IMR-90 (cell line): Measurements from ENCODE around the gene GGACT. TPM values are rescaled to one million over a fixed set of nuclear protein-coding genes. Genes with fewer than 3 reads are reported as not detected.

Experiments
- ATAC-seq: fragments of 200-7000 bp; cut with Tn5 transposase; 2 replicates; pipeline ENCODE4 v1.9.1; 2020; ENCODE audit warnings: low read depth, mild to moderate bottlenecking, moderate library complexity
- BruUV-seq: library from RNA; stranded (reverse); fragments of 400-500 nt; replicated peaks from 2 replicates; lab custom pipeline; 2021; lab: Mats Ljungman, UMichigan
- CTCF ChIA-PET: fragments of 300-600 bp; formaldehyde crosslinking; extraction: SDS; loops from one replicate; lab custom pipeline; 2021; ENCODE audit warnings: antibody characterized with exemption; lab: Yijun Ruan, JAX
- POLR2A ChIA-PET: fragments of 300-600 bp; sonication (Branson Sonifier 250); formaldehyde crosslinking; loops from one replicate; lab custom pipeline; 2022; ENCODE audit warnings: antibody characterized with exemption; ENCODE audit not compliant: unreplicated experiment; lab: Charles Lee
- DNase-seq: peaks from one replicate; pipeline ENCODE4 v3.0.0; 2013
- H2AFZ ChIP-seq: replicated peaks from 2 replicates; pipeline ENCODE3; 2013; ENCODE audit warnings: low read length, mild to moderate bottlenecking; ENCODE audit not compliant: poor library complexity
- H2AK5ac ChIP-seq: 2 replicates; pipeline ENCODE4 v1.6.1; 2013; ENCODE audit warnings: low read depth, low read length, inconsistent platforms
- H2AK9ac ChIP-seq: replicated peaks from 2 replicates; pipeline ENCODE3; 2013; ENCODE audit warnings: mild to moderate bottlenecking, low read depth, low read length, moderate library complexity; ENCODE audit not compliant: poor library complexity
- H2BK120ac ChIP-seq: 2 replicates; pipeline ENCODE4 v1.6.1; 2013; ENCODE audit warnings: low read depth, low read length, inconsistent platforms
- H2BK15ac ChIP-seq: 3 replicates; pipeline ENCODE4 v1.6.1; 2013; ENCODE audit warnings: low read depth, low read length, inconsistent platforms
- H2BK20ac ChIP-seq: 2 replicates; pipeline ENCODE4 v1.6.1; 2013; ENCODE audit warnings: low read depth, mild to moderate bottlenecking, inconsistent platforms, low read length, moderate library complexity
- H2BK5ac ChIP-seq: 2 replicates; pipeline ENCODE4 v1.6.1; 2013; ENCODE audit warnings: mild to moderate bottlenecking, low read depth, low read length, inconsistent platforms; ENCODE audit not compliant: poor library complexity, severe bottlenecking
- H3K14ac ChIP-seq: replicated peaks from 2 replicates; pipeline ENCODE4 v1.6.1; 2013; ENCODE audit warnings: low read depth, low read length, inconsistent platforms
- H3K18ac ChIP-seq: 2 replicates; pipeline ENCODE4 v1.6.1; 2013; ENCODE audit warnings: low read depth, low read length, control low read depth
- H3K23ac ChIP-seq: 2 replicates; pipeline ENCODE4 v1.6.1; 2013; ENCODE audit warnings: low read depth, low read length, inconsistent platforms
- H3K27ac ChIP-seq: 2 replicates; pipeline ENCODE4 v1.5.1; 2013; ENCODE audit warnings: mild to moderate bottlenecking, control low read depth, low read length; ENCODE audit not compliant: insufficient read depth
- H3K27me3 ChIP-seq: 2 replicates; pipeline ENCODE4 v1.6.1; 2013; ENCODE audit warnings: low read length; ENCODE audit not compliant: control insufficient read depth, insufficient read depth
- H3K36me3 ChIP-seq: 2 replicates; pipeline ENCODE4 v1.6.1; 2013; ENCODE audit warnings: low read length, mixed read lengths; ENCODE audit not compliant: control insufficient read depth, insufficient read depth
- H3K4ac ChIP-seq: 2 replicates; pipeline ENCODE4 v1.6.1; 2013; ENCODE audit warnings: low read depth, low read length, inconsistent platforms
- H3K4me1 ChIP-seq: 2 replicates; pipeline ENCODE4 v1.6.1; 2013; ENCODE audit warnings: low read length, mixed read lengths; ENCODE audit not compliant: control insufficient read depth, insufficient read depth
- H3K4me2 ChIP-seq: 2 replicates; pipeline ENCODE4 v1.6.1; 2013; ENCODE audit warnings: low read depth, mild to moderate bottlenecking, control low read depth, low read length, moderate library complexity
- H3K4me3 ChIP-seq: 2 replicates; pipeline ENCODE4 v1.5.1; 2013; ENCODE audit warnings: low read depth, mild to moderate bottlenecking, control low read depth, low read length, moderate library complexity; ENCODE audit not compliant: insufficient read depth
- H3K56ac ChIP-seq: 2 replicates; pipeline ENCODE4 v1.6.1; 2013; ENCODE audit warnings: low read length, inconsistent platforms; ENCODE audit not compliant: insufficient read depth; ENCODE audit errors: extremely low read depth
- H3K79me1 ChIP-seq, 2 experiments: 2 replicates each; pipeline ENCODE4 v1.6.1; 2013; ENCODE audit warnings: low read length in 2 of 2, inconsistent platforms in 1 of 2, low read depth in 1 of 2
- H3K9ac ChIP-seq: 2 replicates; pipeline ENCODE4 v1.6.1; 2013; ENCODE audit warnings: low read depth, low read length, control low read depth
- H3K9me1 ChIP-seq: 2 replicates; pipeline ENCODE4 v1.6.1; 2013; ENCODE audit warnings: low read length, inconsistent platforms; ENCODE audit not compliant: insufficient read depth
- H3K9me3 ChIP-seq: 2 replicates; pipeline ENCODE4 v1.6.1; 2013; ENCODE audit warnings: low read length; ENCODE audit not compliant: control insufficient read depth, insufficient read depth
- H4K20me1 ChIP-seq: 2 replicates; pipeline ENCODE4 v1.6.1; 2013; ENCODE audit warnings: low read length, inconsistent platforms; ENCODE audit not compliant: insufficient read depth
- H4K5ac ChIP-seq: 2 replicates; pipeline ENCODE4 v1.6.1; 2013; ENCODE audit warnings: mild to moderate bottlenecking, low read depth, low read length, control low read depth
- H4K8ac ChIP-seq, 2 experiments: 2 replicates each; pipeline ENCODE4 v1.6.1; 2013; ENCODE audit warnings: low read depth in 2 of 2, low read length in 2 of 2, control low read depth in 1 of 2, inconsistent platforms in 1 of 2
- H4K91ac ChIP-seq: 2 replicates; pipeline ENCODE4 v1.6.1; 2013; ENCODE audit warnings: low read depth, low read length, inconsistent platforms; ENCODE audit not compliant: insufficient read depth
- BHLHE40 ChIP-seq: fragments of 150-350 bp; IDR thresholded peaks from 2 replicates; pipeline ENCODE4 v1.6.1; 2016; ENCODE audit warnings: mild to moderate bottlenecking, low read depth, low read length
- CEBPB ChIP-seq: IDR thresholded peaks from 2 replicates; pipeline ENCODE4 v1.6.1; 2012; ENCODE audit warnings: low read depth, low read length, improper control_type of control experiment
- CHD1 ChIP-seq: IDR thresholded peaks from 2 replicates; pipeline ENCODE4 v1.6.1; 2012; ENCODE audit warnings: low read depth, low read length, improper control_type of control experiment
- FOS ChIP-seq: fragments of 150-350 bp; IDR thresholded peaks from 2 replicates; pipeline ENCODE4 v1.6.1; 2016; ENCODE audit warnings: low read depth, low read length
- MAFK ChIP-seq: IDR thresholded peaks from 2 replicates; pipeline ENCODE4 v1.6.1; 2012; ENCODE audit warnings: low read depth, low read length, improper control_type of control experiment
- MAZ ChIP-seq: IDR thresholded peaks from 2 replicates; pipeline ENCODE4 v1.6.1; 2012; ENCODE audit warnings: low read depth, mild to moderate bottlenecking, low read length, improper control_type of control experiment, moderate library complexity, borderline replicate concordance
- MXI1 ChIP-seq: IDR thresholded peaks from 2 replicates; pipeline ENCODE4 v1.6.1; 2012; ENCODE audit warnings: low read depth, mild to moderate bottlenecking, low read length, moderate library complexity, borderline replicate concordance
- NFE2L2 ChIP-seq: fragments of 150-350 bp; IDR thresholded peaks from 2 replicates; pipeline ENCODE4 v1.6.1; 2016; ENCODE audit warnings: low read depth, mild to moderate bottlenecking, low read length
- POLR2A ChIP-seq: IDR thresholded peaks from 2 replicates; pipeline ENCODE4 v1.6.1; 2012; ENCODE audit warnings: mild to moderate bottlenecking, low read depth, low read length
- RAD21 ChIP-seq: IDR thresholded peaks from 2 replicates; pipeline ENCODE4 v1.6.1; 2012; ENCODE audit warnings: low read length, improper control_type of control experiment
- RCOR1 ChIP-seq: IDR thresholded peaks from 2 replicates; pipeline ENCODE4 v1.6.1; 2012; ENCODE audit warnings: mild to moderate bottlenecking, low read length, improper control_type of control experiment; ENCODE audit not compliant: insufficient replicate concordance
- RFX5 ChIP-seq: IDR thresholded peaks from 2 replicates; pipeline ENCODE4 v1.8.0; 2012; ENCODE audit warnings: low read depth, mild to moderate bottlenecking, low read length, moderate library complexity
- SMC3 ChIP-seq: fragments of 150-350 bp; IDR thresholded peaks from 2 replicates; pipeline ENCODE4 v1.6.1; 2016; ENCODE audit warnings: low read depth, mild to moderate bottlenecking, antibody characterized with exemption, low read length, moderate library complexity
- WGBS, 2 experiments: methylation state at CpG; one replicate each; pipeline versions ENCODE4 v1.1.5 to v1.1.7; 2013; ENCODE audit warnings: missing lambda C conversion rate in 2 of 2; ENCODE audit not compliant: insufficient read length in 1 of 2; ENCODE audit errors: extremely low coverage in 2 of 2; 5-methylcytosine and 5-hydroxymethylcytosine counted together
- dilution Hi-C: fragments of 300-500 bp; cut with HindIII; formaldehyde crosslinking; loops from one replicate; pipeline ENCODE4 v1.14.3; 2018; ENCODE audit warnings: low sequenced_read_pairs; ENCODE audit not compliant: unreplicated experiment
- in situ Hi-C: fragments of 300-500 bp; cut with MboI; formaldehyde crosslinking; loops from 3 replicates; pipeline ENCODE4 v1.14.3; 2019; ENCODE audit warnings: low sequenced_read_pairs, inconsistent platforms, mixed read lengths
- intact Hi-C: fragments of 100-400 bp; cut with micrococcal nuclease; formaldehyde crosslinking; loops from 2 replicates; pipeline ENCODE4 v1.10.0; 2022
- polyA plus RNA-seq, 3 experiments: library from polyadenylated mRNA; depleted of rRNA; stranded (reverse); fragments of >200 nt; gene quantifications; 2 replicates each; pipeline ENCODE4 v1.2.3, GENCODE V29; 2012; ENCODE audit warnings: low replicate concordance in 1 of 3
- total RNA-seq: library from RNA; depleted of rRNA; stranded (reverse); fragments of >200 nt; gene quantifications from 2 replicates; pipeline ENCODE4 v1.2.3, GENCODE V29; 2012
- TF ChIP-seq, protein P1 (sequence below): conservative IDR thresholded peaks from 2 replicates; pipeline ENCODE4 v1.5.1; 2012; ENCODE audit warnings: mild to moderate bottlenecking, low read depth, low read length, improper control_type of control experiment
- TF ChIP-seq, protein P2 (sequence below): fragments of 150-350 bp; IDR thresholded peaks from 2 replicates; pipeline ENCODE4 v1.6.1; 2017; ENCODE audit warnings: mild to moderate bottlenecking, antibody characterized with exemption, low read length, low read depth
- TF ChIP-seq, protein P3 (sequence below): fragments of 150-350 bp; IDR thresholded peaks from 2 replicates; pipeline ENCODE4 v1.6.1; 2016; ENCODE audit warnings: low read depth, mild to moderate bottlenecking, low read length, moderate library complexity, borderline replicate concordance

The GGACT gene
- total and polyA plus RNA-seq, 2 of the 4 experiments (the other 2 are of a cell fraction) = 2.0 to 2.6 TPM

DNA sequence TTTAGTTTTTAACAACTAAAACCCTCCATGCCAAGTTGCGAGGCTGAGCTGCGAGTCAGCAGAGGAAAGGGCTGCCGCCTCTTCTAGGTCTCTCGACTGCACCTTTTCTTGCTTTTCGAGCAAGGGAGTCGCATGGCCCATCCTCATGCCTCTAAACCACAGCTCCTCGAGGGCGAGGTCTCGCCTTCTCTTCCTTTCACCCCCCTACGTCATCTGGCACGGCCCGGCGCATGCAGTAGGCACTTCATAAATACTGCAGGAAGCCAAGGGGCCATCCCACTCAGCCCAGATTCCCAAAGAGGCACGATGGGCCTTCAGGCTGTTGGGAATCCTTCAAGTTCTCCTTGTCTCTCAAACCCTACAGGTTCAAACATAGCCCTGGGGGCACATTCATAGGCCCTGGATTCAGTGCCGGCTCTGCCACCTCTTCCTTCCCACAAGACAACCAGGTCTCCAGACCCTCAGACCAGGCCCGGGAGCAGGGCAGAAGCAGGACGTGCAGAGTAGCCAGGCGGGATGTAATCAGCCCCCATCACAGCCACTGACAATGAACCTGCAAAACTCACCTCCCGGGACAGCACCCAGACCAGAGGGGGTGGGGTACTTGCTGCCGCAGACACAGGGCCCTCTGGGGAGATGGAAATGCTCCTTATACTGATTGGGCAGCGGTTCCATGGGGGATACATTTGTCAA, 41.7 kb downstream of the GGACT start:
- Histone ChIP-seq H3K14ac (no peak overlapping the region), H3K79me1 (no peaks in the 10 kb centered on the region), H4K5ac (no peak overlapping the region), H3K4me3 (no peak overlapping the region), H3K9me1 (no peaks in the 10 kb centered on the region), H3K9me3 (no peaks in the 10 kb centered on the region), H3K27me3 (no peaks in the 10 kb centered on the region), H3K4me2 (no peak overlapping the region), H2BK5ac (no peak overlapping the region), H3K4ac (no peak overlapping the region), H3K56ac (no peak overlapping the region), H3K9ac (no peak overlapping the region), H2AFZ (no peak overlapping the region), H2AK5ac (no peak overlapping the region), H2BK20ac (no peak overlapping the region), H3K4me1 (peaks cover 6% of the 10 kb centered on the region; the same call in 1 of the 2 replicates), H3K23ac (no peak overlapping the region), H2AK9ac (no peak overlapping the region), H2BK15ac (no peak overlapping the region), H2BK120ac (no peak overlapping the region), H3K18ac (no peak overlapping the region), H3K36me3 (no peaks in the 10 kb centered on the region), H4K20me1 (no peaks in the 10 kb centered on the region), H4K8ac (no peak overlapping the region), H4K91ac (no peak overlapping the region), H3K27ac (no peak overlapping the region)
- in situ Hi-C loops = loop anchor here (10.0 kb wide), 1 partner anchor 892 kb away; no protein-coding TSS in a partner anchor
- ATAC-seq = no peak
- CTCF ChIA-PET = no interaction called here
- intact Hi-C loops = no loop called here
- no peak for DNase-seq
- dilution Hi-C loops = no loop called here
- TF ChIP-seq FOS (no peak), SMC3 (no peak), MAFK (no peak), NFE2L2 (no peak), POLR2A (no peak), MAZ (no peak), RCOR1 (no peak), BHLHE40 (no peak), CEBPB (no peak), CHD1 (no peak), MXI1 (no peak), RFX5 (no peak), RAD21 (no peak)
- TF ChIP-seq, protein P1, sequence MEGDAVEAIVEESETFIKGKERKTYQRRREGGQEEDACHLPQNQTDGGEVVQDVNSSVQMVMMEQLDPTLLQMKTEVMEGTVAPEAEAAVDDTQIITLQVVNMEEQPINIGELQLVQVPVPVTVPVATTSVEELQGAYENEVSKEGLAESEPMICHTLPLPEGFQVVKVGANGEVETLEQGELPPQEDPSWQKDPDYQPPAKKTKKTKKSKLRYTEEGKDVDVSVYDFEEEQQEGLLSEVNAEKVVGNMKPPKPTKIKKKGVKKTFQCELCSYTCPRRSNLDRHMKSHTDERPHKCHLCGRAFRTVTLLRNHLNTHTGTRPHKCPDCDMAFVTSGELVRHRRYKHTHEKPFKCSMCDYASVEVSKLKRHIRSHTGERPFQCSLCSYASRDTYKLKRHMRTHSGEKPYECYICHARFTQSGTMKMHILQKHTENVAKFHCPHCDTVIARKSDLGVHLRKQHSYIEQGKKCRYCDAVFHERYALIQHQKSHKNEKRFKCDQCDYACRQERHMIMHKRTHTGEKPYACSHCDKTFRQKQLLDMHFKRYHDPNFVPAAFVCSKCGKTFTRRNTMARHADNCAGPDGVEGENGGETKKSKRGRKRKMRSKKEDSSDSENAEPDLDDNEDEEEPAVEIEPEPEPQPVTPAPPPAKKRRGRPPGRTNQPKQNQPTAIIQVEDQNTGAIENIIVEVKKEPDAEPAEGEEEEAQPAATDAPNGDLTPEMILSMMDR = no peak
- TF ChIP-seq, protein P2, sequence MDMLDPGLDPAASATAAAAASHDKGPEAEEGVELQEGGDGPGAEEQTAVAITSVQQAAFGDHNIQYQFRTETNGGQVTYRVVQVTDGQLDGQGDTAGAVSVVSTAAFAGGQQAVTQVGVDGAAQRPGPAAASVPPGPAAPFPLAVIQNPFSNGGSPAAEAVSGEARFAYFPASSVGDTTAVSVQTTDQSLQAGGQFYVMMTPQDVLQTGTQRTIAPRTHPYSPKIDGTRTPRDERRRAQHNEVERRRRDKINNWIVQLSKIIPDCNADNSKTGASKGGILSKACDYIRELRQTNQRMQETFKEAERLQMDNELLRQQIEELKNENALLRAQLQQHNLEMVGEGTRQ = no peak
- TF ChIP-seq, protein P3, sequence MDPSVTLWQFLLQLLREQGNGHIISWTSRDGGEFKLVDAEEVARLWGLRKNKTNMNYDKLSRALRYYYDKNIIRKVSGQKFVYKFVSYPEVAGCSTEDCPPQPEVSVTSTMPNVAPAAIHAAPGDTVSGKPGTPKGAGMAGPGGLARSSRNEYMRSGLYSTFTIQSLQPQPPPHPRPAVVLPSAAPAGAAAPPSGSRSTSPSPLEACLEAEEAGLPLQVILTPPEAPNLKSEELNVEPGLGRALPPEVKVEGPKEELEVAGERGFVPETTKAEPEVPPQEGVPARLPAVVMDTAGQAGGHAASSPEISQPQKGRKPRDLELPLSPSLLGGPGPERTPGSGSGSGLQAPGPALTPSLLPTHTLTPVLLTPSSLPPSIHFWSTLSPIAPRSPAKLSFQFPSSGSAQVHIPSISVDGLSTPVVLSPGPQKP = no peak
- BruUV-seq = no TSS peak
- POLR2A ChIA-PET = no interaction called here
- 96% methylated on average over 7 of the region's 21 CpGs; no CpG with 5 or more reads in 1 of the 2 experiments for WGBS, 2 experiments
